ENCODE data around the gene ARL15.

- TF ChIP-seq YY1 (IDR thresholded peaks at IDR 0.05; ENCODE audit: low read depth), result no peak
- TF ChIP-seq TEAD4 (IDR thresholded peaks at IDR 0.05), result no peak
- no peak for TF ChIP-seq TAF1 (IDR thresholded peaks at IDR 0.05; ENCODE audit: low read depth)
Observed at GRCh38 chr5:54242297-54242696, 68.1 kb downstream of the ARL15 start.

Measured in Ishikawa (cell line).